Epithelial cell of esophagus (primary cell): ENCODE results near the gene PPP2R2D.
"Not testable (repeated sequence)": the region's sequence is repeated elsewhere in the genome, so short reads cannot be mapped to it uniquely, and the experiment has no call there.

ENCODE experiments used
- DNase-seq: peaks from one replicate; pipeline ENCODE4 v3.0.0; 2010; ENCODE audit warnings: low read depth
- H3K4me3 ChIP-seq: 2 replicates; pipeline ENCODE4 v1.5.1; 2011; ENCODE audit warnings: mild to moderate bottlenecking, low read length, control low read depth
- TF ChIP-seq, protein P1 (sequence below): IDR thresholded peaks from 2 replicates; pipeline ENCODE4 v1.5.1; 2011; ENCODE audit warnings: low read depth, mild to moderate bottlenecking, low read length, control low read depth, inconsistent platforms; ENCODE audit not compliant: insufficient read depth; ENCODE audit errors: missing control alignments

Gene PPP2R2D

DNA sequence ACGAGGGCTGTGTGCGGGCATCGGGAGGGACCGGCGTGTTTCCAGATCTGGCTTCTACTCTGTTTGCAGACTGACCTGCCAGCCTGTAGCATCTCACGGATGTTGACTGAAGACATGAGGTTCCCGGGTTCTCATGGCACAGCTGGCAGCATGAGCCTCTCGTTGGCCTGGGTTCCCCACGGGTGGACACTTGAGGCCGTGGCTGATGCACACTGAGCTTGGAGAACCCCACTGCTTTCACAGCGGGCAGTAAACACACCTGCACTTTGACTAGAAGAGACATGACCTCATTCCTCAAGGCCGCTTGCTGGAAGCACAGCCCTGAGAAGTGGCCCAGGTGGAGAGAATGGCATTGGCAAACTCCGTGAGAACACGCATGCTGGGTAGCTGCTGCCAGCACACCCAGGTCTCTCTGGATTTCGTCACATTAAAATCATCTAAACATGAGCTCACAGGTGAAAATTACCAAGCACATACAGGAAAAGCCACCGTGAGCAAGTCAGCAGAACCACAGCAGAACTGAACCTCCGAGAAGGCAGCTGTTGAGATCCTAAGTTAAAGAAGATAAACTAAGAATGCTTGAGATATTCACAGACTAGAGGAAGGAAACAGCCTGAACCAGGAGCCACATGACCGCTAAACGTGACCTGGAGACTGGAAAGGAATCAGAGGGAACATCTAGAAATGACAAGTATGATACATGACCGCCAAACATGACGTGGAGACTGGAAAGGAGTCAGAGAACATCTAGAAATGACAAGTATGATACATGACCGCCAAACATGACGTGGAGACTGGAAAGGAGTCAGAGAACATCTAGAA is 48.4 kb downstream of the PPP2R2D start:
- DNase-seq = no peak
- no peak overlapping the region for H3K4me3 ChIP-seq
- TF ChIP-seq, protein P1, sequence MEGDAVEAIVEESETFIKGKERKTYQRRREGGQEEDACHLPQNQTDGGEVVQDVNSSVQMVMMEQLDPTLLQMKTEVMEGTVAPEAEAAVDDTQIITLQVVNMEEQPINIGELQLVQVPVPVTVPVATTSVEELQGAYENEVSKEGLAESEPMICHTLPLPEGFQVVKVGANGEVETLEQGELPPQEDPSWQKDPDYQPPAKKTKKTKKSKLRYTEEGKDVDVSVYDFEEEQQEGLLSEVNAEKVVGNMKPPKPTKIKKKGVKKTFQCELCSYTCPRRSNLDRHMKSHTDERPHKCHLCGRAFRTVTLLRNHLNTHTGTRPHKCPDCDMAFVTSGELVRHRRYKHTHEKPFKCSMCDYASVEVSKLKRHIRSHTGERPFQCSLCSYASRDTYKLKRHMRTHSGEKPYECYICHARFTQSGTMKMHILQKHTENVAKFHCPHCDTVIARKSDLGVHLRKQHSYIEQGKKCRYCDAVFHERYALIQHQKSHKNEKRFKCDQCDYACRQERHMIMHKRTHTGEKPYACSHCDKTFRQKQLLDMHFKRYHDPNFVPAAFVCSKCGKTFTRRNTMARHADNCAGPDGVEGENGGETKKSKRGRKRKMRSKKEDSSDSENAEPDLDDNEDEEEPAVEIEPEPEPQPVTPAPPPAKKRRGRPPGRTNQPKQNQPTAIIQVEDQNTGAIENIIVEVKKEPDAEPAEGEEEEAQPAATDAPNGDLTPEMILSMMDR = no peak

DNA sequence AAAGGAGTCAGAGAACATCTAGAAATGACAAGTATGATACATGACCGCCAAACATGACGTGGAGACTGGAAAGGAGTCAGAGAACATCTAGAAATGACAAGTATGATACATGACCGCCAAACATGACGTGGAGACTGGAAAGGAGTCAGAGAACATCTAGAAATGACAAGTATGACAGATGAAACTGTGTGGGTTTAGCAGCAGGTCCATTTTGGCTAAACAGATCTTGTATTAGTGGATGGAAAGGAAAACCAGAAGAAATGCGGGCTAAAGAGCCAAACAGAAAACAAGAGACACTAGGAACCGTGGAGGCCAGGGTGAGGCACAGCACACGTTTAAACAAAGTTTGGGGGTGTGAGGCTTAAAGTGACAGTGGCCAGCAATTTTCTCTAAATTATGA is 49.1 kb downstream of the PPP2R2D start:
- not testable (repeated sequence) for DNase-seq, H3K4me3 ChIP-seq

DNA sequence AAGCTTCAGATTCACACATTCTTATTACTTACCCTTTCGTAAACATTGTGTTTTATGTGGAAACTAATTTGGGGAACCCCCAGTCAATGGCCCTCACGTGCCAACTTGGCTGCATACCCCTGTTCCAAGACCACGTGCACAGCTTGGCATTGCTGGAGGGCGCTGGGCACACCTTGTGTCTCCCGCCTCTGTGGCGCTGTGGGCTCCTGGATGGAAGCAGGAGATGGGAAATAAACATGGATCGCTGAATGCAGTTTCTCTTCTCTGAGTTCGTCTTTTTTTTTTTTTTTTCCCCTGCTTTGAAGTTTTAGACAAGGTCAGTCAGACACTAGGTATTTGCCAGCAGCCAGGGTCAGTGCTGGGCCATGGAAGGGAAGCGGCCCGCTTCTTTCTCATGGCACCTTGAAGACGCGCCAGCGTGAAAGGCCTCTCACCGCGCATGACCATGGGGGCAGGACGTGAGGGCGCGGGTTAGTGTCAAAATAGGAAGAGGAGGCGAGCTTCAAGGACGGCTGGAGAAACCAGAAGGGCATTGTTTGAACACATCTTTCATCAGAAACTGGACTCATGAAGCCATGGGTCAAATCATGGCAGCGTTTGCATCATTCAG is 53.7 kb downstream of the PPP2R2D start:
- TF ChIP-seq, protein P1 = no peak
- H3K4me3 ChIP-seq = no peak overlapping the region
- no peak for DNase-seq

DNA sequence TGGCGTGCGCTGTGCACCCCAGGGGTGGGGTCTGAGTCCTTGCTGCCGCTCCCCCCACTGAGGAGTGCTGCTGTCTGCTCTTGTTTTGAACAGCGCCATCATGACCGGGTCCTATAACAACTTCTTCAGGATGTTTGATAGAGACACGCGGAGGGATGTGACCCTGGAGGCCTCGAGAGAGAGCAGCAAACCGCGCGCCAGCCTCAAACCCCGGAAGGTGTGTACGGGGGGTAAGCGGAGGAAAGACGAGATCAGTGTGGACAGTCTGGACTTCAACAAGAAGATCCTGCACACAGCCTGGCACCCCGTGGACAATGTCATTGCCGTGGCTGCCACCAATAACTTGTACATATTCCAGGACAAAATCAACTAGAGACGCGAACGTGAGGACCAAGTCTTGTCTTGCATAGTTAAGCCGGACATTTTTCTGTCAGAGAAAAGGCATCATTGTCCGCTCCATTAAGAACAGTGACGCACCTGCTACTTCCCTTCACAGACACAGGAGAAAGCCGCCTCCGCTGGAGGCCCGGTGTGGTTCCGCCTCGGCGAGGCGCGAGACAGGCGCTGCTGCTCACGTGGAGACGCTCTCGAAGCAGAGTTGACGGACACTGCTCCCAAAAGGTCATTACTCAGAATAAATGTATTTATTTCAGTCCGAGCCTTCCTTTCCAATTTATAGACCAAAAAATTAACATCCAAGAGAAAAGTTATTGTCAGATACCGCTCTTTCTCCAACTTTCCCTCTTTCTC is 55.0 kb downstream of the PPP2R2D start:
- no peak overlapping the region for H3K4me3 ChIP-seq
- DNase-seq = no peak
- TF ChIP-seq, protein P1 = no peak

DNA sequence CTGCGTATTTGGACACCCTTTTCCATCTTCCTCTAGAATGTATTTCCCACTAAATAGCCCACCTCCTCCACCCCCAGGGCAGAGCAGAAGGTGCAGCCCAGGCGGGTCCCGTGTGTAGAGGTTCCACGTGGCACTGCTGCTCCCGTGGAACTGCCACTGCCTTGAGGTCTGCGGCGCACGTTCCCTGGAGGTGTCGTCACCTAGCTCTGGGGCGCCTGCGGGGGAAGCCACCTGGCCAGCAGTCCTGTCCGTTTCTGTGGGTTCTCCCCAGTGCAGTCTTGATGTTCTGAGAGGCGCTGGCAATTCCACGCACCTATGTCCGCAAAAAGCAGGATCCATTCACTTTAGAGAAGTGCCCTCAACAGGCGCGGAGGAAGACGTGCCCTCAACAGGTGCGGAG is 59.0 kb downstream of the PPP2R2D start:
- no peak for DNase-seq
- TF ChIP-seq, protein P1 = no peak
- H3K4me3 ChIP-seq = no peak overlapping the region

DNA sequence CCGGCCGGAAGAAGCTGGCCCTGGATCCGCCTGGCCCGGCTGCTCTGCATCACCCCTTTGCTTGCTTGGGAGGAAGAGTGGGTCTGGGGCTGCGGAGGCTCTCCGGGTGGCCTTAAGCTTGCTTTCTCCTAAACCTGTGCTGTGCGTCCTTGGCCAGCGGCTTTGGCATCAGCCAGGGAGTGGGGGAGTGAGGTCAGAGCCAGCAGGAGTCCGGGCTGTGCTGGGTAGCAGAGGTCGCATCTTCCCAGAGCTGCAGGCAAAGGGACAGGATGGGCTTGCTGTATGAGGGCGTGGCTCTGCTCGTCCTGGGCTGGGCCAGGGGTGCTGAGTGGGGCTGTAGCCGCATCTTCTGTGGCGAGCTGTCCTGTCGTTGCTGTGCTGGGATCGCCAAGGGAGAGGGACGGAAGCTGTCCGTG is 59.8 kb downstream of the PPP2R2D start:
- no peak overlapping the region for H3K4me3 ChIP-seq
- TF ChIP-seq, protein P1 = no peak
- DNase-seq = no peak

DNA sequence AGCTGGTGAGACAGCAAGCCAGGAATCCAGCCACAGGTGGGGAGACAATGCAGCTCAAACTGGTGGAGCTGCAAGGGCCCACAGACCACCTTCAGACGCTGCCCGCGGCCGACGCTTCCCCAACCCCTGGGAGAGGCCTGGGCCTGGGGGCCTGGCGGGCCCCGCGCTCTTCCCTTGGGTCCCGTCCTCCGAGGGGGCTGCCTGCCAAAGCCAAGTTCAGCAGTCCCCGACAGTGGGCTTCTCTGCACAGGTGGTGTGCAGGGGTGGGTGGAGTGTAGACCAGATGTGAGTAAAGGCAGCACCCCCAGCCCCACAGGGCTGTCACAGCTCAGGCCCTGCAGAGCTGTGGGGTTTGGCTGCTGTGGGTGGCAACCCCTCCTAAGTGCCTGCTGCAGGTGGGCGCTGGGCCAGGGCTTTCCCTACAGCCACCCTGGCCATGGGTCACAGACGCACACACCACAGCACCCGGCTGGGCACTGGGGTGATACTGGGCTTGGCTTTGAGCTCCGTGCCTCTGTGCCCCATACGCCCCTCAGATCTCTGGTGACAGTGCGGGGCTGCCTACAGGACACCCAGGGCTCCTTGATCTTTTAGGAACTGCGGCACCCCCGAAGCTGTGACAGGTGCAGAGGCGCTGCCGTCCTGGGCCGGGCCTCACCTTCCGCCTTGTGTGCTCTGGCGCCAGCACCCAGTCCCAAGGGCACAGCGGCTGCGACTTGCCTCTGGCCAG is 60.4 kb downstream of the PPP2R2D start:
- TF ChIP-seq, protein P1 = no peak
- DNase-seq = no peak
- H3K4me3 ChIP-seq = no peak overlapping the region
